Measurements from ENCODE around the gene C1QBP.

DNA sequence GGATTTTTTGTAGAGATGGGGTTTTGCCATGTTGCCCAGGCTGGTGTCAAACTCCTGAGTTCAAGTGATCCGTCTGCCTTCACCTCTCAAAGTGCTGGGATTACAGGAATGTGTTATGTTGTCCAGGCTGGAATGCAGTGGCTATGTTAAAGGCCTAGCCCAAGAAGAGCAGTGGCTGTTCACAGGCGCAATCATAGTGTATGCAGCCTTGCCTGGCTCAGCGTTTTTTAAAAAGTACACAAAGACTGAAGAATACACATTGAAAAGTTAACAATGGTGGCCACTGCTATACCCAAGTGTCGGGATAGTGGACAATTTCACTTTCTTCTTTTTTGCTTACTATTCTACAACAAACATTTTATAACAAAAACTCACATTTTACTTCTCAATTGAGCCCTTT, 40.0 kb upstream of the C1QBP start:
- TF ChIP-seq, protein P1, sequence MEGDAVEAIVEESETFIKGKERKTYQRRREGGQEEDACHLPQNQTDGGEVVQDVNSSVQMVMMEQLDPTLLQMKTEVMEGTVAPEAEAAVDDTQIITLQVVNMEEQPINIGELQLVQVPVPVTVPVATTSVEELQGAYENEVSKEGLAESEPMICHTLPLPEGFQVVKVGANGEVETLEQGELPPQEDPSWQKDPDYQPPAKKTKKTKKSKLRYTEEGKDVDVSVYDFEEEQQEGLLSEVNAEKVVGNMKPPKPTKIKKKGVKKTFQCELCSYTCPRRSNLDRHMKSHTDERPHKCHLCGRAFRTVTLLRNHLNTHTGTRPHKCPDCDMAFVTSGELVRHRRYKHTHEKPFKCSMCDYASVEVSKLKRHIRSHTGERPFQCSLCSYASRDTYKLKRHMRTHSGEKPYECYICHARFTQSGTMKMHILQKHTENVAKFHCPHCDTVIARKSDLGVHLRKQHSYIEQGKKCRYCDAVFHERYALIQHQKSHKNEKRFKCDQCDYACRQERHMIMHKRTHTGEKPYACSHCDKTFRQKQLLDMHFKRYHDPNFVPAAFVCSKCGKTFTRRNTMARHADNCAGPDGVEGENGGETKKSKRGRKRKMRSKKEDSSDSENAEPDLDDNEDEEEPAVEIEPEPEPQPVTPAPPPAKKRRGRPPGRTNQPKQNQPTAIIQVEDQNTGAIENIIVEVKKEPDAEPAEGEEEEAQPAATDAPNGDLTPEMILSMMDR (IDR thresholded peaks at IDR 0.05; ENCODE audit: poor library complexity, severe bottlenecking) = no peak
- TF ChIP-seq, protein P2, sequence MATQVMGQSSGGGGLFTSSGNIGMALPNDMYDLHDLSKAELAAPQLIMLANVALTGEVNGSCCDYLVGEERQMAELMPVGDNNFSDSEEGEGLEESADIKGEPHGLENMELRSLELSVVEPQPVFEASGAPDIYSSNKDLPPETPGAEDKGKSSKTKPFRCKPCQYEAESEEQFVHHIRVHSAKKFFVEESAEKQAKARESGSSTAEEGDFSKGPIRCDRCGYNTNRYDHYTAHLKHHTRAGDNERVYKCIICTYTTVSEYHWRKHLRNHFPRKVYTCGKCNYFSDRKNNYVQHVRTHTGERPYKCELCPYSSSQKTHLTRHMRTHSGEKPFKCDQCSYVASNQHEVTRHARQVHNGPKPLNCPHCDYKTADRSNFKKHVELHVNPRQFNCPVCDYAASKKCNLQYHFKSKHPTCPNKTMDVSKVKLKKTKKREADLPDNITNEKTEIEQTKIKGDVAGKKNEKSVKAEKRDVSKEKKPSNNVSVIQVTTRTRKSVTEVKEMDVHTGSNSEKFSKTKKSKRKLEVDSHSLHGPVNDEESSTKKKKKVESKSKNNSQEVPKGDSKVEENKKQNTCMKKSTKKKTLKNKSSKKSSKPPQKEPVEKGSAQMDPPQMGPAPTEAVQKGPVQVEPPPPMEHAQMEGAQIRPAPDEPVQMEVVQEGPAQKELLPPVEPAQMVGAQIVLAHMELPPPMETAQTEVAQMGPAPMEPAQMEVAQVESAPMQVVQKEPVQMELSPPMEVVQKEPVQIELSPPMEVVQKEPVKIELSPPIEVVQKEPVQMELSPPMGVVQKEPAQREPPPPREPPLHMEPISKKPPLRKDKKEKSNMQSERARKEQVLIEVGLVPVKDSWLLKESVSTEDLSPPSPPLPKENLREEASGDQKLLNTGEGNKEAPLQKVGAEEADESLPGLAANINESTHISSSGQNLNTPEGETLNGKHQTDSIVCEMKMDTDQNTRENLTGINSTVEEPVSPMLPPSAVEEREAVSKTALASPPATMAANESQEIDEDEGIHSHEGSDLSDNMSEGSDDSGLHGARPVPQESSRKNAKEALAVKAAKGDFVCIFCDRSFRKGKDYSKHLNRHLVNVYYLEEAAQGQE (IDR thresholded peaks at IDR 0.05; ENCODE audit: borderline replicate concordance) = no peak
- TF ChIP-seq EZH2 (IDR thresholded peaks at IDR 0.05; ENCODE audit: borderline replicate concordance, insufficient read depth, low read length, poor library complexity, severe bottlenecking) (no peak), TAF1 (IDR thresholded peaks at IDR 0.05; ENCODE audit: low read depth) (no peak)

Measured in neural cell (in vitro differentiated cells).